Measurements from ENCODE around the gene RNF39. TPM values are rescaled to one million over a fixed set of nuclear protein-coding genes. Genes with fewer than 3 reads are reported as not detected.

Gene RNF39
- polyA plus RNA-seq, 3 donors: 0.04 TPM; not detected in 2

DNA sequence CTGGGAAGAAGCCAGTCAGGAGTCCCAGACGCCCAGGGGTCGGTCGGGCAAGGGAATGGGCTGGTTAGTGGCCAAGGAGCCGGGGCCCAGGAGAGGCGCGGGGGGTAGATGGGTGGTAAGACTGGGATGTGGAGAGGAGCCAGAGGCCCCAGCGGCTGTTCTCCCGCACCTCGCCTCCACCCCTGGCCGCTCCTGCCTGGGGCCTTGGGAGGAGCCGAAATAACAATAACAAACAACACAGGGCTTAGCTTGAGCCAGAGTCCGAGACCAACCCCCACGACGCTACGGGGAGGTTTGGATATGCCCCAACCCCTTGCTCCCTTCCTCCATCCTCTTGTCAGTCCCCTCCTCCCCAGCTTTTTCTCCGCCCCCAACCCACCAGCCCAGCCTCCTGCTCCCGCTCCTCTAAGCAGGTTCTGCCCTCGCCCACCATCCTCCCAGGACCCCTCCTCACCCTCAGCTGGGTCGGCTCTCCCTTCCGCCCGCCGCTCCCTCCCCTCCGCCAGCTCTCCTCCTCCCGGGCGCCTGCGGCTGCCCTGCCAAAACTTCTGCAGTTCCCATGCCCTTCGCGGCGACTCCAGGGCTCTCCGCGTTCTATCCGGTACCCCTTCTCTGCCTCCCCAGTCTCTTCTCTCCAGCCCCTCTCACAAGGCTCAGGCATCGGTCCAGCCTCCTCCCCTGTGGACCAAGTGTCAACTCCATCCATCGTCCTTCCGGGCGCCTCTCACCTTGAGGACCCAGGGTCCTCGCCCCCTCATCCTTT is 1.1 kb downstream of the RNF39 start:
- Histone ChIP-seq H3K9me3 (replicated peaks in 1 of 2; ENCODE audit: control insufficient read depth in 1 of 2, insufficient read depth in 1 of 2, low read length in 2 of 2) (peaks cover 0 to 32% of the 10 kb centered on the region in 2 donors), H3K27ac (ENCODE audit: low read depth in 1 of 2, low read length in 2 of 2) (no peak overlapping the region), H3K9ac (ENCODE audit: insufficient read depth, low read length, poor library complexity, severe bottlenecking) (no peak overlapping the region), H3K36me3 (replicated peaks in 1 of 2; ENCODE audit: control insufficient read depth in 1 of 2, insufficient read depth in 2 of 2, low read length in 2 of 2) (peaks cover 6 to 11% of the 10 kb centered on the region in 2 donors), H3K79me2 (ENCODE audit: insufficient read depth, low read length) (no peaks in the 10 kb centered on the region), H3K4me2 (replicated peaks; ENCODE audit: extremely low read depth, low read length, poor library complexity, severe bottlenecking) (no peak overlapping the region), H3K27me3 (ENCODE audit: control insufficient read depth in 2 of 2, insufficient read depth in 2 of 2, low read length in 2 of 2) (peaks cover 76 to 95% of the 10 kb centered on the region in 2 donors), H3K4me1 (ENCODE audit: control insufficient read depth in 1 of 2, insufficient read depth in 2 of 2, low read length in 2 of 2) (peaks cover 8 to 22% of the 10 kb centered on the region in 2 donors), H3K4me3 (replicated peaks in 1 of 3; ENCODE audit: low read depth in 2 of 3, low read length in 3 of 3) (no peak overlapping the region), H4K20me1 (ENCODE audit: insufficient read depth, low read length) (no peaks in the 10 kb centered on the region), H2AFZ (ENCODE audit: insufficient read depth, low read depth, low read length, poor library complexity, severe bottlenecking) (no peak overlapping the region)
- peak overlapping the region in 1 of 2 donors; percentile 83 for H3K4me3 Mint-ChIP-seq
- no peak for TF ChIP-seq CTCF (IDR thresholded peaks at IDR 0.05)
- H3K9me3 Mint-ChIP-seq: peaks cover 4 to 33% (median 17%) of the 10 kb centered on the region in 7 donors
- no peak for DNase-seq
- peaks cover 29 to 46% of the 10 kb centered on the region in 2 donors for H3K36me3 Mint-ChIP-seq
- H3K27me3 Mint-ChIP-seq (ENCODE audit: low read depth in 3 of 3): peaks cover 79 to 98% (median 92%) of the 10 kb centered on the region in 3 donors
- H3K27ac Mint-ChIP-seq: no peak overlapping the region
- intact Hi-C loops (cut with micrococcal nuclease): no loop called here
- peaks cover 20% of the 10 kb centered on the region for H3K4me1 Mint-ChIP-seq
- 15% methylated on average over 34 of the region's 37 CpGs for WGBS (ENCODE audit: insufficient coverage)

DNA sequence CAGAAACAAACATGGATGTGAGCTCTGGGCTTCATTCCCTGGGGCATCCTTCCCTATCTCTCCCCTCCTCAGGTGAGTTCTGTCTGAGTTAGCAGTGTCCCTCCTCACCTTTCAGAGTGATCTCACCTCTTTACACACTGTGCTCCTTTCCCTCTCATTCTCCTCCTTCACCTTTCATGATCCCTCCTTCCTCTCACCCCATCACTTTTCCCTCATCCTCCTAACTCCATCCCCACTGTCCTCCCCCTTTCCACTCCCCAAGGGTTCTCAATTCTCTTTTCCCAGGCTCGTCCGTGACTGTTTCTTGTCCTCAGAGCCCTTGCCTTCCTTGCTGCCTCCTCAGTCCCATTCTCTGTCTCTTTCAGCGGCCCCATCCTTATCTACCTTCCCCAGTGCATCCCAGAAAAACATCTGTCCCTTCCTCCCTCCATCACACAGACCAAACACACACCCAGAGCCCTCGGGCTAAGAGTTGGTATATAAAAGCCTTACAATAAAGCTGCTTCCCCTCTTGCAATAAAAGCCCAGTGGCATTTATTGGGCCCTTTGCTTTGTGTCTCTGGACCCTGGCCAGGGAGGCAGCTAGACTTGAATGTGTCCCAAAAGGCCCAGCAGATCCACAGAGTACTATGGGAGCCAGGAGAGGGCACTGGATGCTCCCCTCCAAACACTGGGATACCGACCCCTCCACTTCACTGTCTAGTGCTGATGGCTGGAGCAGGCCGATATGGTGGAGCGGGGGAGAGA is 1.9 kb downstream of the RNF39 start:
- Mint-ChIP-seq H3K4me3 (peak overlapping the region in 1 of 2 donors; percentile 81), H3K36me3 (peaks cover 38 to 55% of the 10 kb centered on the region in 2 donors), H3K9me3 (peaks cover 4 to 33% (median 17%) of the 10 kb centered on the region in 7 donors), H3K27ac (no peak overlapping the region), H3K4me1 (peaks cover 22% of the 10 kb centered on the region), H3K27me3 (ENCODE audit: low read depth in 3 of 3) (peaks cover 75 to 92% (median 84%) of the 10 kb centered on the region in 3 donors)
- TF ChIP-seq CTCF (IDR thresholded peaks at IDR 0.05): no peak
- Histone ChIP-seq H3K4me3 (replicated peaks in 1 of 3; ENCODE audit: low read depth in 2 of 3, low read length in 3 of 3) (no peak overlapping the region), H3K4me2 (replicated peaks; ENCODE audit: extremely low read depth, low read length, poor library complexity, severe bottlenecking) (no peak overlapping the region), H3K79me2 (ENCODE audit: insufficient read depth, low read length) (peaks cover 3% of the 10 kb centered on the region), H2AFZ (ENCODE audit: insufficient read depth, low read depth, low read length, poor library complexity, severe bottlenecking) (no peak overlapping the region), H4K20me1 (ENCODE audit: insufficient read depth, low read length) (no peaks in the 10 kb centered on the region), H3K9ac (ENCODE audit: insufficient read depth, low read length, poor library complexity, severe bottlenecking) (no peak overlapping the region), H3K27ac (ENCODE audit: low read depth in 1 of 2, low read length in 2 of 2) (no peak overlapping the region), H3K9me3 (replicated peaks in 1 of 2; ENCODE audit: control insufficient read depth in 1 of 2, insufficient read depth in 1 of 2, low read length in 2 of 2) (peaks cover 0 to 32% of the 10 kb centered on the region in 2 donors), H3K36me3 (replicated peaks in 1 of 2; ENCODE audit: control insufficient read depth in 1 of 2, insufficient read depth in 2 of 2, low read length in 2 of 2) (peaks cover 14 to 20% of the 10 kb centered on the region in 2 donors), H3K27me3 (ENCODE audit: control insufficient read depth in 2 of 2, insufficient read depth in 2 of 2, low read length in 2 of 2) (peaks cover 70 to 86% of the 10 kb centered on the region in 2 donors), H3K4me1 (ENCODE audit: control insufficient read depth in 1 of 2, insufficient read depth in 2 of 2, low read length in 2 of 2) (peaks cover 8 to 22% of the 10 kb centered on the region in 2 donors)
- intact Hi-C loops (cut with micrococcal nuclease): no loop called here
- 56% methylated on average over 5 of the region's 7 CpGs for WGBS (ENCODE audit: insufficient coverage)
- DNase-seq: no peak
